ENCODE results near the gene SUSD4.

- TF ChIP-seq CTCF (IDR thresholded peaks at IDR 0.05) = no peak
- no peak for TF ChIP-seq POLR2A (IDR thresholded peaks at IDR 0.05)
Measured at GRCh38 chr1:223330466-223330865, 33.5 kb downstream of the SUSD4 start.

Data from adrenal gland (tissue), 5 donors.